Body of pancreas (tissue), 4 donors: ENCODE results near the gene NRBF2.

Source experiments
- POLR2A ChIP-seq, 3 donors: fragments of 450-650 bp; IDR thresholded peaks; one replicate each; pipeline ENCODE4 v1.6.1; 2016; ENCODE audit warnings: antibody characterized with exemption in 3 of 3, mild to moderate bottlenecking in 2 of 3
- TF ChIP-seq, protein P1 (sequence below), 7 experiments: fragments of 450-650 bp in 4 of 7; fragments of 200-600 bp in 3 of 7; sonication (generic) in 3 of 7; IDR thresholded peaks; one replicate each; pipeline ENCODE4 v1.5.1; 2016 to 2019; ENCODE audit warnings: antibody characterized with exemption in 7 of 7

DNA sequence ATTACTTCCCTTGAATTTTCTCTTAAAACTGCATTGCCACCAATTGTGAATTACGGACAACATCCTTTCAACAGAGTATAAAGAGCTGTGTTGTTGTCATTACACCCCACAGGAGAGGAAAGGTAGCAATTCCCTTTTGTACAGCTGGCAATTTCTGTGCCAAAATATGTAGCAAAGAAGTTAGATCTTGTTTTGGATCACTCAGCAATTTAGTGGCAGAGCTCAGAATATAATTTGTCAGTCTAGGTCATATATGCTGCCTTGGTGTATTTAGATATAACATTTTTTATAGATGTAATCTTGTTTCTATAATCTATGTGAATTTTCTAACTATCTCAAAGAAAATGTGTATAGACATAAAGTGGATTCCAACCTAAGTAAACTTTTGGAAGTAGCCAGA lies 38.8 kb downstream of the NRBF2 start:
- no peak for TF ChIP-seq POLR2A (IDR thresholded peaks at IDR 0.05)
- TF ChIP-seq, protein P1, sequence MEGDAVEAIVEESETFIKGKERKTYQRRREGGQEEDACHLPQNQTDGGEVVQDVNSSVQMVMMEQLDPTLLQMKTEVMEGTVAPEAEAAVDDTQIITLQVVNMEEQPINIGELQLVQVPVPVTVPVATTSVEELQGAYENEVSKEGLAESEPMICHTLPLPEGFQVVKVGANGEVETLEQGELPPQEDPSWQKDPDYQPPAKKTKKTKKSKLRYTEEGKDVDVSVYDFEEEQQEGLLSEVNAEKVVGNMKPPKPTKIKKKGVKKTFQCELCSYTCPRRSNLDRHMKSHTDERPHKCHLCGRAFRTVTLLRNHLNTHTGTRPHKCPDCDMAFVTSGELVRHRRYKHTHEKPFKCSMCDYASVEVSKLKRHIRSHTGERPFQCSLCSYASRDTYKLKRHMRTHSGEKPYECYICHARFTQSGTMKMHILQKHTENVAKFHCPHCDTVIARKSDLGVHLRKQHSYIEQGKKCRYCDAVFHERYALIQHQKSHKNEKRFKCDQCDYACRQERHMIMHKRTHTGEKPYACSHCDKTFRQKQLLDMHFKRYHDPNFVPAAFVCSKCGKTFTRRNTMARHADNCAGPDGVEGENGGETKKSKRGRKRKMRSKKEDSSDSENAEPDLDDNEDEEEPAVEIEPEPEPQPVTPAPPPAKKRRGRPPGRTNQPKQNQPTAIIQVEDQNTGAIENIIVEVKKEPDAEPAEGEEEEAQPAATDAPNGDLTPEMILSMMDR (IDR thresholded peaks at IDR 0.05), result no peak
